Thymus (tissue), 11 donors: Measurements from ENCODE around the gene PPIB. TPM values are rescaled to one million over a fixed set of nuclear protein-coding genes. Genes with fewer than 3 reads are reported as not detected.
"Not testable (repeated sequence)": the region's sequence is repeated elsewhere in the genome, so short reads cannot be mapped to it uniquely, and the experiment has no call there.

ENCODE experiments used
- DNase-seq, 9 donors: peaks; one replicate each; pipeline ENCODE4 v3.0.0-alpha.2; 2013; ENCODE audit warnings: low spot score in 9 of 9, low read depth in 6 of 9, missing footprints in 1 of 9
- H3K27ac ChIP-seq, 2 donors: one replicate each; pipeline ENCODE4 v1.5.1; 2013; ENCODE audit warnings: control low read depth in 1 of 2, low read depth in 1 of 2, low read length in 1 of 2, mild to moderate bottlenecking in 1 of 2, moderate library complexity in 1 of 2
- H3K27me3 ChIP-seq, 2 donors: one replicate each; pipeline ENCODE4 v1.5.1; 2013; ENCODE audit warnings: low read length in 1 of 2; ENCODE audit not compliant: control insufficient read depth in 2 of 2, insufficient read depth in 1 of 2
- H3K36me3 ChIP-seq, 2 donors: one replicate each; pipeline ENCODE4 v1.5.1; 2013; ENCODE audit warnings: low read length in 1 of 2, mild to moderate bottlenecking in 1 of 2, moderate library complexity in 1 of 2; ENCODE audit not compliant: control insufficient read depth in 2 of 2, insufficient read depth in 2 of 2
- H3K4me1 ChIP-seq, 2 donors: one replicate each; pipeline ENCODE4 v1.5.1; 2013; ENCODE audit warnings: low read length in 2 of 2; ENCODE audit not compliant: control insufficient read depth in 2 of 2, insufficient read depth in 2 of 2
- H3K4me3 ChIP-seq, 2 donors: one replicate each; pipeline ENCODE4 v1.5.1; 2013; ENCODE audit warnings: low read length in 2 of 2, control low read depth in 1 of 2, mild to moderate bottlenecking in 1 of 2
- H3K9me3 ChIP-seq, 2 donors: one replicate each; pipeline ENCODE4 v1.5.1; 2013; ENCODE audit warnings: low read length in 1 of 2, mild to moderate bottlenecking in 1 of 2; ENCODE audit not compliant: control insufficient read depth in 2 of 2, insufficient read depth in 1 of 2
- WGBS: extraction: QIAGEN DNeasy Blood & Tissue Kit; methylation state at CpG from one replicate; pipeline ENCODE4 v1.1.7; 2013; 5-methylcytosine and 5-hydroxymethylcytosine counted together
- polyA plus RNA-seq: library from polyadenylated mRNA; stranded (reverse); fragments of 200-250 nt; gene quantifications from one replicate; pipeline ENCODE4 v1.2.3, GENCODE V29; 2013
- total RNA-seq: library from RNA; stranded (reverse); fragments of 120-200 nt; gene quantifications from one replicate; pipeline ENCODE4 v1.2.4, GENCODE V29; 2013
- donor health status: healthy.

Gene PPIB
- total and polyA plus RNA-seq, 2 donors, result 344 to 382 TPM

- H3K36me3 ChIP-seq, result peaks cover 20 to 29% of the 10 kb centered on the region in 2 donors
- DNase-seq, H3K4me1 ChIP-seq, H3K27ac ChIP-seq, H3K4me3 ChIP-seq, H3K27me3 ChIP-seq, H3K9me3 ChIP-seq: not testable (repeated sequence)
- WGBS, result 96% methylated on average over 4 of the region's 4 CpGs
Observed at GRCh38 chr15:64110108-64110701, 52.6 kb downstream of the PPIB start.

- no peaks in the 10 kb centered on the region for H3K27me3 ChIP-seq
- H3K36me3 ChIP-seq, result peaks cover 2 to 4% of the 10 kb centered on the region in 2 donors
- DNase-seq, result no peak
- H3K4me1 ChIP-seq, result no peaks in the 10 kb centered on the region
- H3K27ac ChIP-seq, result no peak overlapping the region
- 95% methylated on average over 1 of the region's 1 CpG for WGBS
- no peak overlapping the region for H3K4me3 ChIP-seq
- no peaks in the 10 kb centered on the region for H3K9me3 ChIP-seq
Observed at GRCh38 chr15:64107337-64107736, 55.5 kb downstream of the PPIB start.

Other genes starting within 250 kb of the PPIB start
- gene DAPK2, start 116.5 kb downstream of the PPIB start, total RNA-seq, result 3.3 TPM
- gene DAPK2, start 116.5 kb downstream of the PPIB start, polyA plus RNA-seq, result 3.3 TPM
- gene CIAO2A, start 69.2 kb downstream of the PPIB start, total RNA-seq, result 79.1 TPM
- gene CIAO2A, start 69.2 kb downstream of the PPIB start, polyA plus RNA-seq, result 115 TPM
- gene SNX1, start 67.0 kb downstream of the PPIB start, total RNA-seq, result 36.6 TPM
- gene SNX1, start 67.0 kb downstream of the PPIB start, polyA plus RNA-seq, result 85.6 TPM
- gene SNX22, start 11.3 kb downstream of the PPIB start, total RNA-seq, result 9.4 TPM
- gene SNX22, start 11.3 kb downstream of the PPIB start, polyA plus RNA-seq, result 23.9 TPM
- gene CSNK1G1, start 193.2 kb upstream of the PPIB start, total RNA-seq, result 11.8 TPM
- gene CSNK1G1, start 193.2 kb upstream of the PPIB start, polyA plus RNA-seq, result 7.3 TPM
- 57.6 TPM for gene PCLAF, start 218.4 kb upstream of the PPIB start, total RNA-seq
- gene PCLAF, start 218.4 kb upstream of the PPIB start, polyA plus RNA-seq, result 22.8 TPM
- 14.5 TPM for gene TRIP4, start 224.8 kb upstream of the PPIB start, total RNA-seq
- gene TRIP4, start 224.8 kb upstream of the PPIB start, polyA plus RNA-seq, result 50.6 TPM